Stimulated activated CD8-positive, alpha-beta memory T cell treated with anti-CD3 and anti-CD28 coated beads, Interleukin-7, amount 100 ng/mL, for 4 hours (primary cell): ENCODE results near the gene HDAC2.
"Not testable (repeated sequence)": the region's sequence is repeated elsewhere in the genome, so short reads cannot be mapped to it uniquely, and the experiment has no call there.

Experiments used
- DNase-seq, 2 donors: peaks; one replicate each; pipeline ENCODE4 v3.0.0-alpha.2; 2020; ENCODE audit warnings: low read depth in 2 of 2

Gene HDAC2

GRCh38 chr6:113970805-113971676, at the start of gene HDAC2:
Gene HDAC2 (minus strand): TSS chr6:113971148. CDS start chr6:113970908, 240 bp downstream.
- DNase-seq, result peak; percentile 80 to 87

DNA sequence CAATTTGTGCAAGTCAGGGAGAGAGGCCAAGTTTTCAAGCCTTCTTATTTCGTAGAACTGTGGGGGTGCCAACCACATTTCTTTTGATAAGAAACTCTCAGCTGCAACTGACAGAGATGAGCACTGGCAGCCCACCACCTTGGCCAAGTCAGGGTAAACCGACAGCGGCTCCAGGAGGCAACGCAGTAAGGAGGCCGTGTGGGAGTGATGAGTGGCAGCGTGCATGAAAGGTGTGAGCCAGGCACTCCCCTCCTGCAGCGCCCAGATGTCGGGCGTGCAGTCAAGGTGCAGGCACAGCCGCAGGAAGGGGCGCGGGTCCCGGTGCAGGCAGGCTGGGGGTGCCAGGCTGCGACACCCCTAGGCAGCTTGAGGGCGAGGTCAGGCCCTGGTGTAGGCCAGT, 49.2 kb upstream of the HDAC2 start:
- DNase-seq, result no peak

- DNase-seq, result not testable (repeated sequence)
Measured at GRCh38 chr6:114017146-114017545, 46.2 kb upstream of the HDAC2 start.

DNA sequence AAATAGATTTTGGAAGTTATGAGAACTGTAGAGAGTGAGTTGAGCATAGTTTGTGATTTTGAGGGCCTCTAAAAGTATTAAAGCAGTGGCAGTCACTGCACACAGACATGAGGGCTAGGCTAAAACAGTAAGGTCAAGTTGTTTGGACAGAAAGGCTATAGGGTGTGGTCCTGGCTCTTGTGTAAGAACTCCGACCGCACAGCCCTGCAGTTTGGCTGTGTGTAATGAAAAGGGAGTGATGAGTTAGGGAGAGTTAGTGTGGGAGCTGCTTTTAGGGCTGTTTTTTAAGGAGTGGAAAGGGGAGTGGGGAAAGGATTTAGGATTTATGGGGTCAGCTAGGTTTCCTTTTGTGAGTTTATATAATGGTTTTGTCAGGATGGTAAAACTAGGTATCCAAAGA, 43.2 kb upstream of the HDAC2 start:
- DNase-seq, result not testable (repeated sequence)

- DNase-seq, result not testable (repeated sequence)
Measured at GRCh38 chr6:114011486-114011885, 40.5 kb upstream of the HDAC2 start.

GRCh38 chr6:114010540-114010939, 39.6 kb upstream of the HDAC2 start:
- DNase-seq, result no peak

DNA sequence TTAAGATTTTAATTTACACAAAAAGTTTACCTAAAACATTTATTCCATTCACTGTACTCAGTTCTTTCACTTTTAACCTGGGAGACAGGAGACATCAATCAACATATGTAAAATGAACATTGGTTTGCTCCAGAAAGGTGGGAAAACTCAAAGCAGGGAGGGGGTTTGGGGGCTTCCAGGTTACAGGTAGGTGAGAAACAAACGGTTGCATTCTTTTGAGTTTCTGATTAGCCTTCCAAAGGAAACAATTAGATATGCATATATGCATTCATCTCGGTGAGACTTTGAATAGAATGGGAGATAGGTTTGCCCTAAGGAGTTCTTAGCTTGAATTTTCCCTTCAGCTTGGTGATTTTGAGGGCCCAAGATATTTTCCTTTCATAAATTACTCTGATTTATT, 38.2 kb upstream of the HDAC2 start:
- no peak for DNase-seq

GRCh38 chr6:114008331-114008730, 37.4 kb upstream of the HDAC2 start:
- DNase-seq, result no peak

- DNase-seq, result no peak
Measured at GRCh38 chr6:114007516-114007915, 36.6 kb upstream of the HDAC2 start.

GRCh38 chr6:114001354-114001753, 30.4 kb upstream of the HDAC2 start:
- DNase-seq, result no peak

DNA sequence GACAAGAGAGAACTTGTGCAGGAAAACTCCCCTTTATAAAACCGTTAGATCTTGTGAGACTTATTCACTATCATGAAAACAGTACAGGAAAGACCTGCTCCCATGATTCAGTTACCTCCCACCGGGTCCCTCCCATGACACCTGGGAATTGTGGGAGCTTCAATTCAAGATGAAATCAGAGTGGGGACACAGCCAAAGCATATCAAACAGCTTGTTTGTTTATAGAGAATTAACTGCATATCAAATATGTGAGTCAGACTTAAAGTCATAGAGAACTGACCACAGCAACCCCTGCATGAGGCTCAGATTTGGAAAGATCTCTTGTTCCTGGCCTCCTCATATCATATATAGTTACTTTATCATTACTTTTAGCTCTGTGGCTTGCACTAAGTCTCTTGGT, 29.1 kb upstream of the HDAC2 start:
- DNase-seq, result no peak

DNA sequence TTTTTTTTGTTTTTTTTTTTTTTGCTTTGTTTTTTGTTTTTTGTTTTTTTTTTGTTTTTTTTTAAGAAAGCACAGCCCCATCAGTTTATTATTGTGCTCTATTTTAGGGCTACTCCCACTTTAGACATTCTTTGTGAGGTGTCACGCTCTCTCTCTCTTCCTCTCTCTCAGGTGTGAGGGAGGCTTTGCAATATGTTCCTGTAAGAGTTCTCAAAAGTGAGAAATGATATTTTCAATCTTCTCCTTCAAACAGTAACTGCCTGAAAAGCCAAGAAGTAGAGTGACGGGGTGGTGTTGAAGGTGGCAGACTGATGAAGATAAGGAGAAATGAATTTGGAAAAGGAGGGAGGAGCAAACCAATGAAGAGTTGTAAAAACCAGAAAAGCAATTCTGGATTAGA, 28.3 kb upstream of the HDAC2 start:
- DNase-seq, result no peak

DNA sequence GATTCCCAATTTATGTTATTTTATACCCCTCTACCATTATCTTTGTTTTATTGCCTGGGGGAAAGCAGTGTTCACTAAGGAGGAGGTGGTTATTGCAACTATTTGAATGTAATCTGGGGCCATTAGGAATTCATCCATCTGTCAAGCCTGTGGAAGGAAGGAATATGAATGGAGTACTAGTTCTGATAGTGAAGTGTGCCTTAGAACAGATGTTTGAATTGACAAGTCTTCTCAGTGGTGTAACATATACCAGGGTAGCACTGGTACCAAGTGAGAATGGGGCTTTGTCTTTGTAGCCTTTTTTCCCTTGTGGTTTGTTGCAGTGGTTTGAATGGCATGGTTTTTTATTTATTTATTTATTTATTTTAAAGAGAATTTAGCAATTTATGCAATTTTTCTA, 27.9 kb upstream of the HDAC2 start:
- no peak for DNase-seq

- no peak for DNase-seq
Measured at GRCh38 chr6:113997116-113997515, 26.2 kb upstream of the HDAC2 start.

GRCh38 chr6:113995634-113996033, 24.7 kb upstream of the HDAC2 start:
- no peak for DNase-seq

DNA sequence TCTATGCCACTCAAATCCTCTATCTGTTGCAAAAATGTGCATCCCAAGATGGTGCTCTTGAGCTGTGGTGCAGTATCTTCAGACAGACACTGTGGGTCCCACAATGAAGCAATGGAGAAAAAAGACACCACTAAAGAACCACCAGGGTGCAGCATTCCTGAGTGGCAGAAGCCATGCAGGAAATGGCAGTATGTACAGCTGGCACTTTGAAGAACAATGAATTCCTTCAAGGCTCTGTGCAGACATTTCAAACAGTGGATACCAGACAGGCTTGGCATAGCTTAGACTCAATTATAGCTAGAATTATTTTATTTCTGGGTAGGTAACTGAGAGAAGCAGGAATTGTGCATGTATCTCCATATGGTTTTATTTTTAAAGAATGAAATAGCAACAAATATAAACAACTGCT, 24.0 kb upstream of the HDAC2 start:
- no peak for DNase-seq

- DNase-seq, result no peak
Measured at GRCh38 chr6:113989675-113990074, 18.7 kb upstream of the HDAC2 start.

GRCh38 chr6:113982675-113983074, 11.7 kb upstream of the HDAC2 start:
- DNase-seq, result not testable (repeated sequence)

DNA sequence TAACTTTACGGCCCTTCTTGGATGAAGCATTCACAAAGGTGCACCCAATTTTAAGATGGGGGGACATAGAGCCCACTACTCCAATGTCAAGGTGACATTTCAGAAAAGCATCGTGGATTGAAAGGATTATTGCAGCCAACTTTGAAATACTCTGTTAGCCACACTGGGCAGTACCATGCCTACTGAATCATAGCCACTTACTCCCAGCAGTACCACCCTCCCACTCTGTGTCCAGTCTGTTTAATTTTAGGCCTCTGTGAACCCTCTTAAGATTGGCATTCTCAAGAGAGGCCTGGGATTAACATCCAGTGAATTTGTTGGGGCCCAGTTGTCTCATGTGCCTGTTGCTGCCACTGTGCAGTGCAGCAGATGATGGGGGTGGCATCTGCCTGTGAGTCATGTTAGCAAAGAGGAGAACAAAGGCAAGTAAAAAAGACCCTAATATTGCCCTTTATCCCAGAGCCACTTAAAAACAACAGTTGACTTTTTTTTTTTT, 11.2 kb upstream of the HDAC2 start:
- DNase-seq, result no peak

- DNase-seq, result no peak
Measured at GRCh38 chr6:113980937-113981554, 10.1 kb upstream of the HDAC2 start.

GRCh38 chr6:113979937-113980336, 9.0 kb upstream of the HDAC2 start:
- no peak for DNase-seq

GRCh38 chr6:113978084-113978675, 7.2 kb upstream of the HDAC2 start:
- no peak for DNase-seq

DNA sequence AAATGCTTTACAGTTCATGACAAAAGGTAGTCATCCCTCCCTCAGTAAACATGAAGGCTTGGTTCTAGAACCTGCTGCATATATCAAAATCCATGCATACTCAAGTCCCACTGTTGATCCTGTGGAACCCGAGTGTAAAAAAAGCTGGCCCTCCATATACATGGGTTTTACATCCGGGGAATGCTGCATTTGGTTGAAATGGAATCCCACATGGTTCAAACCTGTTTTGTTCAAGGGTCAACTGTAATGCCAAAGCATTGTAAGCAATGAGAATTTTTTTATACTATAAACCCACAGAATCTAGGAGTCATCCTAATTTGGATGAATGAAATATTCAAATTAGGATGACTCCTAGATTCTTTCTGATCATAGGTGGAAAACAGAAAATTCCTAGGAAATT, 5.9 kb upstream of the HDAC2 start:
- DNase-seq, result no peak
